MCF 10A (cell line): ENCODE data around the gene HEXIM1. TPM values are rescaled to one million over a fixed set of nuclear protein-coding genes. Genes with fewer than 3 reads are reported as not detected.

Experiments
- BruUV-seq: library from RNA; stranded (reverse); fragments of 400-500 nt; replicated peaks from 2 replicates; lab custom pipeline; 2021; lab: Mats Ljungman, UMichigan
- CTCF ChIA-PET: fragments of 300-600 bp; sonication (Branson Sonifier 250); formaldehyde crosslinking; extraction: SDS; loops from one replicate; lab custom pipeline; 2021; ENCODE audit warnings: antibody characterized with exemption, inconsistent platforms; lab: Yijun Ruan, JAX
- POLR2A ChIA-PET: fragments of 300-600, 350-650 bp; sonication (Branson Sonifier 250); formaldehyde crosslinking; extraction: SDS; loops from one replicate; lab custom pipeline; 2020; ENCODE audit warnings: antibody characterized with exemption, inconsistent platforms; lab: Yijun Ruan, JAX
- DNase-seq: peaks from one replicate; pipeline ENCODE4 v3.0.0-alpha.2; 2018; ENCODE audit not compliant: unreplicated experiment
- H3K27ac Mint-ChIP-seq: one replicate; pipeline ENCODE4 v1.8.0; 2022; ENCODE audit warnings: mild to moderate bottlenecking, low read depth, mixed read lengths; ENCODE audit not compliant: unreplicated experiment
- H3K27me3 Mint-ChIP-seq: one replicate; pipeline ENCODE4 v1.8.0; 2022; ENCODE audit warnings: mixed read lengths; ENCODE audit not compliant: insufficient read depth, unreplicated experiment
- H3K36me3 Mint-ChIP-seq: one replicate; pipeline ENCODE4 v1.8.0; 2022; ENCODE audit warnings: mild to moderate bottlenecking, moderate library complexity, mixed read lengths; ENCODE audit not compliant: insufficient read depth, unreplicated experiment
- H3K4me1 Mint-ChIP-seq: one replicate; pipeline ENCODE4 v1.8.0; 2022; ENCODE audit warnings: mixed read lengths; ENCODE audit not compliant: insufficient read depth, unreplicated experiment
- H3K4me3 Mint-ChIP-seq: one replicate; pipeline ENCODE4 v1.8.0; 2022; ENCODE audit warnings: mild to moderate bottlenecking, moderate library complexity, mixed read lengths; ENCODE audit not compliant: unreplicated experiment
- H3K9me3 Mint-ChIP-seq: one replicate; pipeline ENCODE4 v1.8.0; 2022; ENCODE audit warnings: mixed read lengths; ENCODE audit not compliant: unreplicated experiment
- intact Hi-C: fragments of 100-400 bp; cut with micrococcal nuclease; formaldehyde crosslinking; loops from 2 replicates; pipeline ENCODE4 v1.14.1; 2022
- total RNA-seq: library from RNA; stranded (reverse); gene quantifications from 2 replicates; pipeline ENCODE4 v1.2.3, GENCODE V29; 2022
- TF ChIP-seq, protein P1 (sequence below): fragments of 200-600 bp; IDR thresholded peaks from one replicate; pipeline ENCODE4 v1.8.0; 2022; ENCODE audit warnings: antibody characterized with exemption, mild to moderate bottlenecking; ENCODE audit not compliant: unreplicated experiment

Gene HEXIM1
- total RNA-seq, 1 experiment from 2014 or later, result 26.7 TPM

DNA sequence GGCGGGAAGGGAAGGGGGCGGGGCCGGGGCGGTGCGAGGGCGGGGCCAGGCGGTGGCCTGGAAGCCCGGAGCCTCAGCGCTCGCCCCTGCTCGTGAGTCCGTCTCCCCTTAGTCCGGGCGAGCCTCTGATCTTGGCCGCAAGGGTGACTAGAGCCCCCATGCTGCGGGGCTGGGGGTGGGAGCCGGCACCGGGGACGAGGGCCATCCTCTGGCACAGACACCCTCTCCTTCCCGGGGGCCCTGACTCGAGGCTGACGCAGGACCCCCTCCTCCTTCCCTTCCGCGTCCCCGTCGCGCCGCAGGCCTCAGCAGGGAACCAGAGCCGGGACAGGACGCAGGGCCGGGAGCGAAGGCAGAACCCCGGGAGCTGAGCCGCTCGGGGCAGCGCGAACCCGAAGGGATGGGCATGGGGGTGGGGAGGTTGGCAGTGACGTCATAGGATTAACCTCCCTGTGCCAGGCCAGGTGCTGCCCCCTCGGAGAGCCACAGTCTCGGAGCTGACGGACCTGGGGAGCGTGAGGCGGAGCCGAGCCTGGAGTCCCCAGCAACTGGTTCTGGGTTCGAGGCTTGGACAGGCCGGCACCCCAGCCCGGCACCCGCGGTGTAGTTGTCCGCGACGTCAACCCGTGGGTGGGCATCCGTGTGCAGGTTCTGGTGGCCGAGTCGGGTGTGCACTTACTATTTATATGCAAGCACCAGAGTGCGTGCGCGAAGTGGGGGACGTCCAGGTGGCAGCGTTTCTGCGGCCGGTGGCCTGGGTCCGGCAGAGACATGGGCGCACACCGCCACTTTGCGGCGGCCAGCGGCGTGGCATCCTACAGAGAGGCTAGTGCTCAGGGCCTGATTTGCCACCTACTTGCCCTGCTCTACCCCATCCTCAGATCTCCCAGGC lies 15.5 kb upstream of the HEXIM1 start:
- ChIA-PET POLR2A (interaction anchor here (0.5 to 4.8 kb wide), 12 partner anchors 17 to 378 kb away, joined by 3 to 115 read pairs (median 4); partner anchors contain the start of genes HEXIM1 and NMT1), CTCF (interaction anchor here (0.5 to 4.9 kb wide), 26 partner anchors 9 to 550 kb away, joined by 3 to 77 read pairs (median 3); partner anchors contain the start of gene NMT1)
- Mint-ChIP-seq H3K4me3 (peak overlapping the region; percentile 80), H3K27me3 (no peaks in the 10 kb centered on the region), H3K9me3 (no peaks in the 10 kb centered on the region), H3K27ac (peak overlapping the region; percentile 64), H3K4me1 (peaks cover 29% of the 10 kb centered on the region), H3K36me3 (peaks cover 5% of the 10 kb centered on the region)
- TSS peak; percentile 43 for BruUV-seq
- intact Hi-C loops, result loop anchor here (1.0 to 5.0 kb wide), 7 partner anchors 24 to 358 kb away; partner anchors contain the start of genes DCAKD and GFAP
- DNase-seq, result peak; percentile 83
- TF ChIP-seq, protein P1, sequence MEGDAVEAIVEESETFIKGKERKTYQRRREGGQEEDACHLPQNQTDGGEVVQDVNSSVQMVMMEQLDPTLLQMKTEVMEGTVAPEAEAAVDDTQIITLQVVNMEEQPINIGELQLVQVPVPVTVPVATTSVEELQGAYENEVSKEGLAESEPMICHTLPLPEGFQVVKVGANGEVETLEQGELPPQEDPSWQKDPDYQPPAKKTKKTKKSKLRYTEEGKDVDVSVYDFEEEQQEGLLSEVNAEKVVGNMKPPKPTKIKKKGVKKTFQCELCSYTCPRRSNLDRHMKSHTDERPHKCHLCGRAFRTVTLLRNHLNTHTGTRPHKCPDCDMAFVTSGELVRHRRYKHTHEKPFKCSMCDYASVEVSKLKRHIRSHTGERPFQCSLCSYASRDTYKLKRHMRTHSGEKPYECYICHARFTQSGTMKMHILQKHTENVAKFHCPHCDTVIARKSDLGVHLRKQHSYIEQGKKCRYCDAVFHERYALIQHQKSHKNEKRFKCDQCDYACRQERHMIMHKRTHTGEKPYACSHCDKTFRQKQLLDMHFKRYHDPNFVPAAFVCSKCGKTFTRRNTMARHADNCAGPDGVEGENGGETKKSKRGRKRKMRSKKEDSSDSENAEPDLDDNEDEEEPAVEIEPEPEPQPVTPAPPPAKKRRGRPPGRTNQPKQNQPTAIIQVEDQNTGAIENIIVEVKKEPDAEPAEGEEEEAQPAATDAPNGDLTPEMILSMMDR, result peak; percentile 87

DNA sequence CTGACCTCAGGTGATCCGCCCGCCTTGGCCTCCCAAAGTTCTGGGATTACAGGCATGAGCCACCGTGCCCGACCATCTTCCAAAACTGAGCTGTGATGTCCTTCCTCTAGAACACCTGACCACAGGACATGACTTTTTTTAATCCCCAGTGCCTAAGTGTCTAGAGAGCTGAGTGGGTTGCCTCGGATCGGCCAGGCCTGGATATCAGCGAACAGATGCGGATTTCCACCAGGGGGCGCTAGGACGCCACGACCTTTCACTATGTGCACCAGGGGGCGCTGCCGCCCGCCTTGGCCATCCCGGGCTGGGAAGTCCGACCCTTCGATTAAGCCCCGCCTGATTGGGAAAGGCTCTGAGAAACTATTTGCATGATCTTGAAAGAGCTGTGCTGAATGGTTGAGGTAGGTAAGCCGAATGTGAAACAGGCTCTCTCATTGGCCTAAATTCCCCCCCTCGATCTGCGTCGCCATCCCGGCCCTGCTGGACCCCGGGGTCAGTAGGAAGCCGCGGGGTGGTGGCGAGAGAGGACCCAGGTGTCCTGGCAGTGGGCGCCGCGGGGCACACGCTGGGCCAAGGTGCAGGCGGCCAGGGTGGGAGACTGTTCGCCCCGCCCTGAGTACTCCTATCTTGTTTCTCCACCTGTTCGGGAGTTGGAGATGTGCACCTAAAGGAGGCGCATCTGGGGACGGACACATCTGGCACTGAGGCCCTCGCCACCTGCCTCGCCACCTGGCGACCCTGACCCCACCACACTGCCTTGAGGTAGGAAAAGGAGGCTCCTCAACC lies 12.9 kb upstream of the HEXIM1 start, which contains the start of gene ACBD4:
Gene ACBD4 (plus strand): TSS at position 496 of the 786 bp plus-strand sequence. CDS start 458 bp downstream, outside the sequence.
- H3K36me3 Mint-ChIP-seq, result peaks cover 7% of the 10 kb centered on the region
- peak within 1 kb of the TSS; percentile 79 for H3K4me3 Mint-ChIP-seq
- no peaks in the 10 kb centered on the region for H3K27me3 Mint-ChIP-seq
- CTCF ChIA-PET, result interaction anchor here (0.5 to 4.9 kb wide), 77 partner anchors 9 to 717 kb away, joined by 3 to 88 read pairs (median 5); partner anchors contain the start of genes FMNL1, HEXIM1 and HEXIM2
- no TSS peak for BruUV-seq
- intact Hi-C loops, result loop anchor here (1.0 to 5.0 kb wide), 5 partner anchors 14 to 717 kb away; no protein-coding TSS in a partner anchor
- no peaks in the 10 kb centered on the region for H3K9me3 Mint-ChIP-seq
- POLR2A ChIA-PET, result interaction anchor here (0.5 to 4.8 kb wide), 20 partner anchors 11 to 237 kb away, joined by 3 to 115 read pairs (median 4); partner anchors contain the start of genes EFTUD2, HEXIM1, HEXIM2 and NMT1
- DNase-seq, result peak; percentile 98
- H3K4me1 Mint-ChIP-seq, result peaks cover 17% of the 10 kb centered on the region
- TF ChIP-seq, protein P1, result peak; percentile 100
- H3K27ac Mint-ChIP-seq, result peak within 1 kb of the TSS; percentile 63

DNA sequence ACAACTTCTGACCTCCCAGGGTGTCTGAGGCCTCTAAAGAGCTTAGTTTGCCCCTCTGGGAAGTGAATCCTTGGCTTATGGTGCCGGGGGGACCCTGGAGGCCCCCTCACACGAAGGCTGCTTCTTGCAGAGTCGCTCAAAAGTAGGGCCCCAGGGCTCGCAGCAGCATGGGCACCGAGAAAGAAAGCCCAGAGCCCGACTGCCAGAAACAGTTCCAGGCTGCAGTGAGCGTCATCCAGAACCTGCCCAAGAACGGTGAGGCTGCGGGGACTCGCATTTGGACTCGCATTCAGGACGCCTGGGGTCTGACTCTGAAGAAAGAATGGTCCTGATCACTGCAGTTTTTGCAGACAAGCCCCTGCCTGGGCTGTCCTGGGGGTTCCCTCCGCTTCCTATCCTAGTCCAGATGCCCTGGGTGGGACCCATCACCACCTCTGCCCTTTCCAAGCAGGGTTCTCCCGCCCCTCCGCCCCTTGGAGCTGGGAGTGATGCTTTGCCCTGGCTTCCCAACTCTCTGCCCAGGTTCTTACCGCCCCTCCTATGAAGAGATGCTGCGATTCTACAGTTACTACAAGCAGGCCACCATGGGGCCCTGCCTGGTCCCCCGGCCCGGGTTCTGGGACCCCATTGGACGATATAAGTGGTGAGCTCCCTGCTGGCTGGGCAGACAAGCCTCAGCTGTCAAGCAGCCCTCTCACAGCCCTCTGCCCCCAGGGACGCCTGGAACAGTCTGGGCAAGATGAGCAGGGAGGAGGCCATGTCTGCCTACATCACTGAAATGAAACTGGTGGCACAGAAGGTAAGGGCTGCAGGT lies 12.1 kb upstream of the HEXIM1 start:
- Mint-ChIP-seq H3K36me3 (peaks cover 4% of the 10 kb centered on the region), H3K27me3 (no peaks in the 10 kb centered on the region), H3K9me3 (no peaks in the 10 kb centered on the region), H3K4me3 (peak overlapping the region; percentile 79), H3K27ac (peak overlapping the region; percentile 63), H3K4me1 (peaks cover 9% of the 10 kb centered on the region)
- CTCF ChIA-PET, result interaction anchor here (0.6 to 4.9 kb wide), 71 partner anchors 8 to 716 kb away, joined by 3 to 88 read pairs (median 6); partner anchors contain the start of genes FMNL1, HEXIM1 and HEXIM2
- POLR2A ChIA-PET, result interaction anchor here (0.6 to 4.8 kb wide), 16 partner anchors 12 to 237 kb away, joined by 3 to 115 read pairs (median 6); partner anchors contain the start of genes EFTUD2, HEXIM1, HEXIM2 and NMT1
- intact Hi-C loops, result loop anchor here (1.0 to 5.0 kb wide), 5 partner anchors 13 to 716 kb away; no protein-coding TSS in a partner anchor
- no peak for DNase-seq
- TSS peak; percentile 16 for BruUV-seq
- TF ChIP-seq, protein P1, result no peak
